Small intestine (tissue), 7 donors: Measurements from ENCODE around the gene GLIS2. TPM values are rescaled to one million over a fixed set of nuclear protein-coding genes. Genes with fewer than 3 reads are reported as not detected.
A peak's percentile ranks its signal among the peaks of the same experiment; 100 is the strongest.

ENCODE experiments used
- DNase-seq, 2 donors: peaks; one replicate each; pipeline versions ENCODE4 v3.0.0 to v3.0.0-alpha.2; 2013
- FAIRE-seq: peaks from 2 replicates; lab custom pipeline; 2012; peaks lifted over from hg19 to GRCh38; lab: Jason Lieb, UNC
- H3K27ac ChIP-seq, 3 donors: one replicate each; pipeline ENCODE4 v1.5.1; 2013; ENCODE audit warnings: low read length in 2 of 3, mild to moderate bottlenecking in 2 of 3, control low read depth in 1 of 3, inconsistent platforms in 1 of 3, low read depth in 1 of 3, moderate library complexity in 1 of 3
- H3K27me3 ChIP-seq, 3 donors: one replicate each; pipeline ENCODE4 v1.6.1; 2013; ENCODE audit warnings: low read length in 3 of 3, inconsistent platforms in 1 of 3; ENCODE audit not compliant: control insufficient read depth in 3 of 3, insufficient read depth in 3 of 3
- H3K36me3 ChIP-seq, 3 donors: one replicate each; pipeline ENCODE4 v1.6.1; 2013; ENCODE audit warnings: low read length in 3 of 3, inconsistent platforms in 1 of 3, low read depth in 1 of 3, mild to moderate bottlenecking in 1 of 3, moderate library complexity in 1 of 3; ENCODE audit not compliant: control insufficient read depth in 3 of 3, insufficient read depth in 2 of 3
- H3K4me1 ChIP-seq, 3 donors: one replicate each; pipeline ENCODE4 v1.6.1; 2013; ENCODE audit warnings: low read length in 2 of 3, inconsistent platforms in 1 of 3, low read depth in 1 of 3, mild to moderate bottlenecking in 1 of 3, moderate library complexity in 1 of 3; ENCODE audit not compliant: control insufficient read depth in 3 of 3, insufficient read depth in 2 of 3
- H3K4me3 ChIP-seq, 3 donors: one replicate each; pipeline ENCODE4 v1.5.1; 2013; ENCODE audit warnings: low read length in 3 of 3, control low read depth in 1 of 3, inconsistent platforms in 1 of 3, low read depth in 1 of 3, mild to moderate bottlenecking in 1 of 3, moderate library complexity in 1 of 3
- H3K9me3 ChIP-seq, 2 donors: one replicate each; pipeline ENCODE4 v1.6.1; 2013; ENCODE audit warnings: low read depth in 1 of 2, low read length in 1 of 2; ENCODE audit not compliant: control insufficient read depth in 2 of 2, insufficient read depth in 1 of 2
- WGBS, 3 donors: extraction: QIAGEN DNeasy Blood & Tissue Kit; methylation state at CpG; one replicate each; pipeline ENCODE4 v1.1.7; 2013; 5-methylcytosine and 5-hydroxymethylcytosine counted together
- polyA plus RNA-seq, 4 donors: library from polyadenylated mRNA; stranded (reverse) in 3 of 4; unstranded in 1 of 4; fragments of 200-250 nt in 3 of 4; fragments of 120-200 nt in 1 of 4; gene quantifications; one replicate each; pipeline versions ENCODE4 v1.2.1 to v1.2.3, GENCODE V29; 2013
- donor health status: healthy with polysubstance abuse.
- donor health status: control.
- donor health status: control.
- donor health status: Bipolar disorder and iron deficiency.
- donor health status: healthy.

The GLIS2 gene
- polyA plus RNA-seq, 4 donors: 0.22 to 14.3 (median 2.3) TPM

DNA sequence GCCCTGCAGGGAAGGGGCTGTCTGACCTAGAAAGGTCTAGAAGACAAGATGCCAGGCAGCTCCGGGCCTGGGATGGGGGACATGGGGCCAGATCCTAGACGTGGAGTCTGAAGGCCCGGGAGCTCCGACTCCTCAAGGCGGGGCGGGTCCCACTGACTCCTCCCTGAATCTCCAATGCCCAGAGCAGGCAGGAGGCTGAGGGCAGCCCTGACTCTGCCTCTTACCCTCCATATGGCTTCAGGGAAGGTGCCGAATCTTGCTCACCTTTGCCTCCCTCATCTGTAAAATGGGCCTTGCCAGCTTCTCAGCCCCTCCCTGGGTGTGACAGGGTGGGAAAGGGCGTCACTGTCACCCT, 70.6 kb downstream of the GLIS2 start:
- Histone ChIP-seq H3K4me1 (no peaks in the 10 kb centered on the region), H3K36me3 (peaks cover 0 to 97% (median 15%) of the 10 kb centered on the region in 3 donors), H3K9me3 (no peaks in the 10 kb centered on the region), H3K27me3 (no peaks in the 10 kb centered on the region), H3K4me3 (no peak overlapping the region), H3K27ac (peak overlapping the region in 1 of 3 donors; percentile 51)
- FAIRE-seq (no peak), DNase-seq (no peak)
- WGBS, 3 donors: 69 to 81% (median 71%) methylated on average over 8 of the region's 8 CpGs

- Histone ChIP-seq H3K36me3 (peaks cover 0 to 96% (median 15%) of the 10 kb centered on the region in 3 donors), H3K4me3 (no peak overlapping the region), H3K27ac (no peak overlapping the region), H3K27me3 (no peaks in the 10 kb centered on the region), H3K9me3 (no peaks in the 10 kb centered on the region), H3K4me1 (peaks cover 0 to 2% (median 0%) of the 10 kb centered on the region in 3 donors)
- 83 to 95% (median 91%) methylated on average over 9 to 10 of the region's 10 CpGs for WGBS, 3 donors
- no peak for FAIRE-seq
- DNase-seq: no peak
Measured at GRCh38 chr16:4386951-4387565, 71.2 kb downstream of the GLIS2 start.

DNA sequence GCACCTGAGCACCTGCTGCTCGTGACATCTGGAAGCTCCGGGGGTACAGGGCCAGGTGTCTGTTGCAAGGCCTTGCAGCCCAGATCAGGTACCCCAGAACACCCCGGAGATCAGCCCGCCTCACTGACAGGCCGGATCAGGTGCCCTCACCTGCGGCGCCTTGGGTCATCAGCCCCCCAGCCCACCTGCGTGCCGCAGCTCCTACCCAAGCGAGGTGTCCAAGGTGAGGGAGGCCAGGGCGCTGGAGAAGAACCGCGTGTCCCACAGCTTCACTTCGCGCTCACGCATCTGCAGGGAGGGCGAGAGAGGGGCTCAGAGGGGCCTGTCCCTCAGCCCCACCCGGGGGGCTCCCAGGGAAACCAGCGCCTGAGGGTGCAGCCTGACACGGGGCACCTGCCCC, 71.9 kb downstream of the GLIS2 start:
- FAIRE-seq (no peak), DNase-seq (no peak)
- H3K9me3 ChIP-seq: no peaks in the 10 kb centered on the region
- peaks cover 0 to 9% (median 0%) of the 10 kb centered on the region in 3 donors for H3K4me1 ChIP-seq
- 94 to 99% (median 98%) methylated on average over 20 of the region's 20 CpGs for WGBS, 3 donors
- H3K36me3 ChIP-seq: peaks cover 0 to 96% (median 12%) of the 10 kb centered on the region in 3 donors
- H3K27me3 ChIP-seq: no peaks in the 10 kb centered on the region
- H3K27ac ChIP-seq: peak overlapping the region in 1 of 3 donors; percentile 58
- no peak overlapping the region for H3K4me3 ChIP-seq

GRCh38 chr16:4388271-4389021, 72.6 kb downstream of the GLIS2 start:
- no peak overlapping the region for H3K4me3 ChIP-seq
- H3K27ac ChIP-seq: peak overlapping the region in 1 of 3 donors; percentile 53
- H3K36me3 ChIP-seq: peaks cover 0 to 97% (median 12%) of the 10 kb centered on the region in 3 donors
- no peaks in the 10 kb centered on the region for H3K27me3 ChIP-seq
- H3K9me3 ChIP-seq: no peaks in the 10 kb centered on the region
- no peak for FAIRE-seq
- DNase-seq: no peak
- 84 to 89% (median 87%) methylated on average over 15 to 19 of the region's 19 CpGs for WGBS, 3 donors
- peaks cover 0 to 16% (median 0%) of the 10 kb centered on the region in 3 donors for H3K4me1 ChIP-seq

Other genes with a start within 250 kb of the GLIS2 start
- 10 to 100 TPM in 1 of 4 donors, 1 to 10 TPM in 3; 4.3 to 10.7 (median 8.0) TPM for gene ADCY9, start 199.6 kb upstream of the GLIS2 start, polyA plus RNA-seq
- 1 to 10 TPM in 3 of 4 donors, under 1 TPM in 1; 0.45 to 3.2 (median 2.6) TPM for gene SRL, start 74.0 kb upstream of the GLIS2 start, polyA plus RNA-seq
- 10 to 100 TPM in 2 of 4 donors, 1 to 10 TPM in 2; 4.2 to 15.3 (median 10.1) TPM for gene TFAP4, start 43.0 kb upstream of the GLIS2 start, polyA plus RNA-seq
- 10 to 100 TPM; 34.7 to 98.4 (median 69.5) TPM for gene PAM16, start 35.3 kb downstream of the GLIS2 start, polyA plus RNA-seq
- gene VASN, start 55.8 kb downstream of the GLIS2 start, polyA plus RNA-seq: 10 to 100 TPM in 1 of 4 donors, 1 to 10 TPM in 1, under 1 TPM in 2; 0.45 to 11.4 (median 2.2) TPM
- gene CORO7, start 100.5 kb downstream of the GLIS2 start, polyA plus RNA-seq: 10 to 100 TPM; 27.3 to 49.2 (median 41.6) TPM
- 10 to 100 TPM; 26.7 to 71.4 (median 38.1) TPM for gene DNAJA3, start 109.8 kb downstream of the GLIS2 start, polyA plus RNA-seq
- 10 to 100 TPM; 39.6 to 70.9 (median 56.0) TPM for gene NMRAL1, start 158.6 kb downstream of the GLIS2 start, polyA plus RNA-seq
- 10 to 100 TPM; 42.1 to 89.7 (median 74.6) TPM for gene HMOX2, start 160.3 kb downstream of the GLIS2 start, polyA plus RNA-seq
- gene CDIP1, start 222.7 kb downstream of the GLIS2 start, polyA plus RNA-seq: 10 to 100 TPM; 26.5 to 49.9 (median 42.3) TPM
- under 1 TPM in 2 of 4 donors, not detected in 2; 0.03 to 0.07 TPM for gene C16orf96, start 240.3 kb downstream of the GLIS2 start, polyA plus RNA-seq